GM12878 (cell line): ENCODE results near the gene ROR2. TPM values are rescaled to one million over a fixed set of nuclear protein-coding genes. Genes with fewer than 3 reads are reported as not detected.

Source experiments
- ATAC-seq: fragments of 200-7000 bp; cut with Tn5 transposase; 3 replicates; pipeline ENCODE4 v1.9.1; 2020; ENCODE audit warnings: mild to moderate bottlenecking, moderate library complexity
- BruUV-seq: library from RNA; stranded (reverse); fragments of 400-500 nt; replicated peaks from 2 replicates; lab custom pipeline; 2021; lab: Mats Ljungman, UMichigan
- CTCF ChIA-PET: fragments of 300-600 bp; sonication (Branson Sonifier 250); formaldehyde crosslinking; extraction: SDS; loops from one replicate; lab custom pipeline; 2021; ENCODE audit warnings: inconsistent platforms; lab: Yijun Ruan, JAX
- POLR2A ChIA-PET: fragments of 350-600 bp; formaldehyde crosslinking; extraction: SDS; loops from one replicate; lab custom pipeline; 2021; ENCODE audit warnings: inconsistent platforms; lab: Charles Lee
- RAD21 ChIA-PET: fragments of 300-600 bp; sonication (Branson Sonifier 250); formaldehyde crosslinking; loops from one replicate; lab custom pipeline; 2023; ENCODE audit warnings: antibody characterized with exemption; ENCODE audit not compliant: unreplicated experiment; lab: Charles Lee
- SMC1A ChIA-PET: fragments of 300-600 bp; sonication (Branson Sonifier 250); formaldehyde crosslinking; loops from one replicate; lab custom pipeline; 2023; ENCODE audit not compliant: unreplicated experiment, uncharacterized antibody; lab: Charles Lee
- DNase-seq: peaks from one replicate; pipeline ENCODE4 v3.0.0-alpha.2; 2011; ENCODE audit warnings: low read depth, low spot score
- FAIRE-seq: peaks from 3 replicates; lab custom pipeline; 2011; peaks lifted over from hg19 to GRCh38; lab: Jason Lieb, UNC
- H2AFZ ChIP-seq: 2 replicates; pipeline ENCODE4 v1.6.0; 2011; ENCODE audit warnings: low read depth, low read length, control low read depth; ENCODE audit not compliant: control insufficient read depth
- H3K27ac ChIP-seq: 2 replicates; pipeline ENCODE4 v1.5.1; 2011; ENCODE audit warnings: control low read depth; ENCODE audit not compliant: control insufficient read depth, insufficient read depth
- H3K27me3 ChIP-seq, 2 experiments: replicated peaks in 1 of 2; 2 replicates each; pipeline versions ENCODE4 v1.6.0 to v1.6.1; 2011; ENCODE audit warnings: low read length in 1 of 2; ENCODE audit not compliant: control insufficient read depth in 2 of 2, insufficient read depth in 2 of 2
- H3K36me3 ChIP-seq, 2 experiments: 2 replicates each; pipeline ENCODE4 v1.5.1; 2011; ENCODE audit warnings: low read length in 1 of 2; ENCODE audit not compliant: control insufficient read depth in 2 of 2, insufficient read depth in 2 of 2
- H3K4me1 ChIP-seq: 2 replicates; pipeline ENCODE4 v1.6.1; 2011; ENCODE audit warnings: mild to moderate bottlenecking, low read length, moderate library complexity, mixed read lengths; ENCODE audit not compliant: control insufficient read depth, insufficient read depth
- H3K4me2 ChIP-seq: 2 replicates; pipeline ENCODE4 v1.6.0; 2011; ENCODE audit warnings: control low read depth; ENCODE audit not compliant: control insufficient read depth, insufficient read depth
- H3K4me3 ChIP-seq: fragments of 200-600 bp; sonication (generic); 2 replicates; pipeline ENCODE4 v1.5.1; 2016
- H3K79me2 ChIP-seq: 2 replicates; pipeline ENCODE4 v1.6.0; 2011; ENCODE audit warnings: low read length; ENCODE audit not compliant: control insufficient read depth, insufficient read depth
- H3K9ac ChIP-seq: 2 replicates; pipeline ENCODE4 v1.8.0; 2011; ENCODE audit warnings: low read length, control low read depth, mixed read lengths; ENCODE audit not compliant: control insufficient read depth, insufficient read depth
- H3K9me3 ChIP-seq: replicated peaks from 3 replicates; pipeline ENCODE4 v1.5.1; 2011; ENCODE audit warnings: mild to moderate bottlenecking, low read length; ENCODE audit not compliant: control insufficient read depth, insufficient read depth
- H4K20me1 ChIP-seq: 2 replicates; pipeline ENCODE4 v1.6.0; 2011; ENCODE audit not compliant: control insufficient read depth, insufficient read depth
- SPI1 ChIP-seq: IDR thresholded peaks from 2 replicates; pipeline ENCODE4 v1.6.1; 2011; ENCODE audit warnings: low read depth, mild to moderate bottlenecking, low read length, moderate library complexity, borderline replicate concordance; ENCODE audit not compliant: insufficient read depth
- WGBS: methylation state at CpG from one replicate; pipeline ENCODE4 v1.1.6; 2016; ENCODE audit warnings: low lambda C conversion rate; ENCODE audit not compliant: insufficient replicate concordance, insufficient coverage; ENCODE audit errors: missing lambda C conversion rate; 5-methylcytosine and 5-hydroxymethylcytosine counted together
- in situ Hi-C: fragments of 300-500 bp; cut with MboI; formaldehyde crosslinking; loops from 9 replicates; pipeline ENCODE4 v1.14.3; 2018; ENCODE audit warnings: mixed read lengths
- intact Hi-C: fragments of 100-400 bp; cut with micrococcal nuclease; formaldehyde crosslinking; loops from one replicate; pipeline ENCODE4 v1.14.2; 2022; ENCODE audit not compliant: unreplicated experiment
- polyA plus RNA-seq, 11 experiments: library from polyadenylated mRNA; depleted of rRNA in 4 of 11; unstranded in 6 of 11; stranded (reverse) in 5 of 11; fragments of >200 nt; fragmentation: Nextera tagmentation in 4 of 11; fragmentation: Illumina TruSeq in 1 of 11; extraction: Ambion mirVana in 4 of 11; extraction: Trizol in 1 of 11; gene quantifications; 1 replicate in 1 of 11; 2 replicates in 10 of 11; pipeline versions ENCODE4 v1.2.1 to v1.2.3, GENCODE V29; 2011 to 2016; ENCODE audit warnings: inconsistent platforms in 2 of 11, missing spikeins in 2 of 11, low read depth in 1 of 11
- total RNA-seq, 4 experiments: library from RNA; depleted of rRNA in 3 of 4; stranded (reverse); fragments of >200 nt in 3 of 4; fragmentation: Illumina TruSeq in 1 of 4; extraction: Trizol in 1 of 4; gene quantifications; 2 replicates each; pipeline versions ENCODE4 v1.2.1 to v1.2.3, GENCODE V29; 2013 to 2021
- TF ChIP-seq, protein P1 (sequence below): fragments of 450-650 bp; IDR thresholded peaks from 2 replicates; pipeline ENCODE4 v1.6.1; 2017; ENCODE audit warnings: mild to moderate bottlenecking, low read depth, inconsistent platforms; ENCODE audit not compliant: poor library complexity, severe bottlenecking
- TF ChIP-seq, protein P2 (sequence below): IDR thresholded peaks from 2 replicates; pipeline ENCODE4 v1.6.1; 2012; ENCODE audit warnings: improper control_type of control experiment, low read depth, low read length; ENCODE audit not compliant: insufficient replicate concordance

Gene ROR2
- total and polyA plus RNA-seq, 10 of the 15 experiments (the other 5 are each of a cell fraction or from before 2014, with no cell fraction given) = 0.03 to 0.05 TPM; not detected in 8

DNA sequence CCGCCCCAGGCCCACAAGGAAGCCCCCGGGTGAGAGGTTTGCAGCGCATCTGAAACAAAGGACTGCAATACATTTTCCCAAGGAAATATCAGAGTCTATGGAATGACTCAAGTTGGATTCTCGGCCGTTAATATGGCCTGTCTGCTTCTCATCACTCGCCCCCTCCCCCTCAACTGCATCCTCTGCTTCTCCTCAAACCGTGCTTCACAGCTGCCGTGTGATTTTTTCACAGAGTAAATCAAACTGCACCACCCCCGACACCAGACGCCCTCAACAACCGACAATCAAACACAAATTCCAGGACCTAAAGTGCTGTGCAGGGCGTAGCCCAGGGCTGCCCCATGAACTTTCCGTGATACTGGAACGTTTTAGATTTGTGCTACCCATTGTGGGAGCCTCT is 176.9 kb downstream of the ROR2 start (continued):
- TF ChIP-seq, protein P1, sequence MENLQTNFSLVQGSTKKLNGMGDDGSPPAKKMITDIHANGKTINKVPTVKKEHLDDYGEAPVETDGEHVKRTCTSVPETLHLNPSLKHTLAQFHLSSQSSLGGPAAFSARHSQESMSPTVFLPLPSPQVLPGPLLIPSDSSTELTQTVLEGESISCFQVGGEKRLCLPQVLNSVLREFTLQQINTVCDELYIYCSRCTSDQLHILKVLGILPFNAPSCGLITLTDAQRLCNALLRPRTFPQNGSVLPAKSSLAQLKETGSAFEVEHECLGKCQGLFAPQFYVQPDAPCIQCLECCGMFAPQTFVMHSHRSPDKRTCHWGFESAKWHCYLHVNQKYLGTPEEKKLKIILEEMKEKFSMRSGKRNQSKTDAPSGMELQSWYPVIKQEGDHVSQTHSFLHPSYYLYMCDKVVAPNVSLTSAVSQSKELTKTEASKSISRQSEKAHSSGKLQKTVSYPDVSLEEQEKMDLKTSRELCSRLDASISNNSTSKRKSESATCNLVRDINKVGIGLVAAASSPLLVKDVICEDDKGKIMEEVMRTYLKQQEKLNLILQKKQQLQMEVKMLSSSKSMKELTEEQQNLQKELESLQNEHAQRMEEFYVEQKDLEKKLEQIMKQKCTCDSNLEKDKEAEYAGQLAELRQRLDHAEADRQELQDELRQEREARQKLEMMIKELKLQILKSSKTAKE = no peak
- TF ChIP-seq, protein P2, sequence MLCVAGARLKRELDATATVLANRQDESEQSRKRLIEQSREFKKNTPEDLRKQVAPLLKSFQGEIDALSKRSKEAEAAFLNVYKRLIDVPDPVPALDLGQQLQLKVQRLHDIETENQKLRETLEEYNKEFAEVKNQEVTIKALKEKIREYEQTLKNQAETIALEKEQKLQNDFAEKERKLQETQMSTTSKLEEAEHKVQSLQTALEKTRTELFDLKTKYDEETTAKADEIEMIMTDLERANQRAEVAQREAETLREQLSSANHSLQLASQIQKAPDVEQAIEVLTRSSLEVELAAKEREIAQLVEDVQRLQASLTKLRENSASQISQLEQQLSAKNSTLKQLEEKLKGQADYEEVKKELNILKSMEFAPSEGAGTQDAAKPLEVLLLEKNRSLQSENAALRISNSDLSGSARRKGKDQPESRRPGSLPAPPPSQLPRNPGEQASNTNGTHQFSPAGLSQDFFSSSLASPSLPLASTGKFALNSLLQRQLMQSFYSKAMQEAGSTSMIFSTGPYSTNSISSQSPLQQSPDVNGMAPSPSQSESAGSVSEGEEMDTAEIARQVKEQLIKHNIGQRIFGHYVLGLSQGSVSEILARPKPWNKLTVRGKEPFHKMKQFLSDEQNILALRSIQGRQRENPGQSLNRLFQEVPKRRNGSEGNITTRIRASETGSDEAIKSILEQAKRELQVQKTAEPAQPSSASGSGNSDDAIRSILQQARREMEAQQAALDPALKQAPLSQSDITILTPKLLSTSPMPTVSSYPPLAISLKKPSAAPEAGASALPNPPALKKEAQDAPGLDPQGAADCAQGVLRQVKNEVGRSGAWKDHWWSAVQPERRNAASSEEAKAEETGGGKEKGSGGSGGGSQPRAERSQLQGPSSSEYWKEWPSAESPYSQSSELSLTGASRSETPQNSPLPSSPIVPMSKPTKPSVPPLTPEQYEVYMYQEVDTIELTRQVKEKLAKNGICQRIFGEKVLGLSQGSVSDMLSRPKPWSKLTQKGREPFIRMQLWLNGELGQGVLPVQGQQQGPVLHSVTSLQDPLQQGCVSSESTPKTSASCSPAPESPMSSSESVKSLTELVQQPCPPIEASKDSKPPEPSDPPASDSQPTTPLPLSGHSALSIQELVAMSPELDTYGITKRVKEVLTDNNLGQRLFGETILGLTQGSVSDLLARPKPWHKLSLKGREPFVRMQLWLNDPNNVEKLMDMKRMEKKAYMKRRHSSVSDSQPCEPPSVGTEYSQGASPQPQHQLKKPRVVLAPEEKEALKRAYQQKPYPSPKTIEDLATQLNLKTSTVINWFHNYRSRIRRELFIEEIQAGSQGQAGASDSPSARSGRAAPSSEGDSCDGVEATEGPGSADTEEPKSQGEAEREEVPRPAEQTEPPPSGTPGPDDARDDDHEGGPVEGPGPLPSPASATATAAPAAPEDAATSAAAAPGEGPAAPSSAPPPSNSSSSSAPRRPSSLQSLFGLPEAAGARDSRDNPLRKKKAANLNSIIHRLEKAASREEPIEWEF = no peak

DNA sequence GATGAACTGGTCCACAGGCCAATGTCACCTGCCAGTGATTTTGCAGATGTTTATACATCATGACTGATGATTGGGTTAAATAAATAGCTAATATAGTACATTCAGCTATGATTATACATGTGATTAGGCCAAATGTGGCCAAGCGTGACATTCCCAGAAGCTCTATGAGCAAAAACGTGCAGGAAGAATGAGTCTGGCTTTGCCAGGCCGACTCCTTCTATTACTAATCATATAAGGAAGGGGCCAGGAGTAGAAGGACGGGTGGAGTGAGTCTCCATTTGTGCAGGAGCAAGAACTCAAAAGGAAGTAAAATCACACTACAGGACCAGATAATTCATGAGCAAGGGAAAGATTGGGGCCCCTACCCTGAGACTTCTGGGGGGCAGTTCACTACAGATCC is 178.2 kb downstream of the ROR2 start:
- no peaks in the 10 kb centered on the region for H3K36me3 ChIP-seq
- FAIRE-seq (no peak), ATAC-seq (no peak), DNase-seq (no peak)
- intact Hi-C loops = no loop called here
- WGBS = 22% methylated on average over 4 of the region's 4 CpGs
- ChIA-PET CTCF (interaction anchor here (1.0 to 2.3 kb wide), 4 partner anchors 11 to 178 kb away, joined by 3 to 8 read pairs (median 6); partner anchors contain the start of gene ROR2), SMC1A (interaction anchor here (0.9 kb wide), 1 partner anchor 38 kb away, joined by 3 read pairs; no protein-coding TSS in a partner anchor), RAD21 (no interaction called here), POLR2A (no interaction called here)
- peaks cover 0 to 5% of the 10 kb centered on the region in 2 experiments; a peak in 2 of 4 replicates for H3K27me3 ChIP-seq
- no peaks in the 10 kb centered on the region for H3K9me3 ChIP-seq
- no peaks in the 10 kb centered on the region for H4K20me1 ChIP-seq
- H2AFZ ChIP-seq = no peak overlapping the region
- no peaks in the 10 kb centered on the region for H3K79me2 ChIP-seq
- H3K27ac ChIP-seq = no peak overlapping the region
- no peaks in the 10 kb centered on the region for H3K4me1 ChIP-seq
- no peak overlapping the region for H3K4me3 ChIP-seq
- no TSS peak for BruUV-seq
- no peak for TF ChIP-seq SPI1
- no peak overlapping the region for H3K9ac ChIP-seq
- H3K4me2 ChIP-seq = no peak overlapping the region
- in situ Hi-C loops = no loop called here
